ENCODE results near the gene FGF19. TPM values are rescaled to one million over a fixed set of nuclear protein-coding genes. Genes with fewer than 3 reads are reported as not detected.

Gene FGF19
- polyA plus RNA-seq, 2 donors = not detected

Other genes with a start within 250 kb of the FGF19 start
- under 1 TPM in 1 of 2 donors, not detected in 1; 0.02 TPM for gene LINC01488, start 222.4 kb downstream of the FGF19 start, polyA plus RNA-seq
- 10 to 100 TPM; 45.1 to 48.5 TPM for gene CCND1, start 62.9 kb downstream of the FGF19 start, polyA plus RNA-seq
- 10 to 100 TPM; 15.0 to 22.9 TPM for gene LTO1, start 28.7 kb downstream of the FGF19 start, polyA plus RNA-seq
- gene FGF4, start 71.3 kb upstream of the FGF19 start, polyA plus RNA-seq = not detected
- gene FGF3, start 115.4 kb upstream of the FGF19 start, polyA plus RNA-seq = not detected

Data from esophagus (tissue), 2 donors.